NCI-H1105 treated with DMSO at 0.1 percent for 48 hours (cell line): Measurements from ENCODE around the gene PLEKHM3.
"Not testable (repeated sequence)": the region's sequence is repeated elsewhere in the genome, so short reads cannot be mapped to it uniquely, and the experiment has no call there.

ENCODE experiments used
- DNase-seq: peaks from one replicate; lab custom pipeline; 2025; lab: John Stamatoyannopoulos, UW

The PLEKHM3 gene

GRCh38 chr2:207925601-207926000 lies 99.7 kb downstream of the PLEKHM3 start:
- no peak for DNase-seq

GRCh38 chr2:207921606-207922005 lies 103.7 kb downstream of the PLEKHM3 start:
- no peak for DNase-seq

DNA sequence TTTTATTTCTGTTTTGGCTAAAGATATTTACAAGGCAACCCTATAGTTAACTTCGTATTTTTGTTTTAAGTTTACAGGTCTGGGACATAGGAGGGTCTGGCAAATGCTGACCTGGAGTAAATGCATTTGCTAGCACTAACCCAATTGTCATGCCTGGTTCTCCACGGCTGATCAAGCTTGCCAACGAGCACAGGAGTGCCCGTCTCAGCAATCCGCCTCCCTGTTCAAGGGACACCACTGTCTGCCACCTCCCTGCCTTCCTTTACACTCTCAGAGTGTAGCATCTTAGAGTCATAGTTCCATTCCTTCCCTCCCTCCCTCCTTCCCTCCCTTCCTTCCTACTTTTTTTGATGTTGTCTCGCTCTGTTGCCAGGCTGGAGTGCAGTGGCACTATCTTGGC lies 104.6 kb downstream of the PLEKHM3 start:
- DNase-seq = no peak

DNA sequence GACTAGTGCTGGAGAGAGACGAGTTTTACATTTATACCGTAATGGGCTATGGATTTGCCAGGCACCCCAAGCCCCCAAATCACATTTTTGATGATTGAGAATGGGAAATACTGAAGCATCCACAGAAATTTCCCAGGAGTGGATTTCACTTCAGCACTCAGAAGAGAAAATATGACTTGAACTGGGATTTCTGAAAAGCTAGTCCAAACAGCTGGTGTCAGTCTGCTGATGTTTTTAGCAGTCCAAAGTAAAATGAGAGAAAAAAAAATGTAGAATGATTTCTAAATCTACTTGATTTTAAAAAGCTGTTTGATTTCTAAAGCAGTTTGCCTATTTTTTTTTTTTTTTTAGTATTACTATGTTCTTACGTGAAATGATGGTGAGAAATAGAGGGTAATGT lies 105.0 kb downstream of the PLEKHM3 start:
- no peak for DNase-seq

GRCh38 chr2:207919164-207919919 lies 106.0 kb downstream of the PLEKHM3 start:
- DNase-seq = no peak

DNA sequence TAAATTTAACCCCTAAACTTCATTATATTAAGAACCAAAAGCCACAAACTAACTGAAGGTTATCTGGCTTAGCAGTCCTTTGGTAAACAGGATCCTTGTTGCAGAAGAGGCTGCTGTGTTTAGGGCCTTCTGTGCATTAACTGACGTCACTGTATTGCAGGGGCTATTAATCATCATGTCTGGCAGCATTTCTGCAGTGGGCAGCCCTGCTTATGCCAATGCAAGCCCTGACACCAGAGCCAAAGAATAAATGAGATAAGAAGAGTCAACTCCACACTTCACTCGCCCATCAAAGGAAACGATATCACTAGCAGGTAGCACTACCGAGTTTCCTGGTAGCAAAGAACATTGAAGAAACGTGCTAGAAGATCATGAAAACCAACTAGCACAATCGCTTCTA lies 110.6 kb downstream of the PLEKHM3 start:
- DNase-seq = no peak

GRCh38 chr2:207913772-207914358 lies 111.5 kb downstream of the PLEKHM3 start:
- no peak for DNase-seq

DNA sequence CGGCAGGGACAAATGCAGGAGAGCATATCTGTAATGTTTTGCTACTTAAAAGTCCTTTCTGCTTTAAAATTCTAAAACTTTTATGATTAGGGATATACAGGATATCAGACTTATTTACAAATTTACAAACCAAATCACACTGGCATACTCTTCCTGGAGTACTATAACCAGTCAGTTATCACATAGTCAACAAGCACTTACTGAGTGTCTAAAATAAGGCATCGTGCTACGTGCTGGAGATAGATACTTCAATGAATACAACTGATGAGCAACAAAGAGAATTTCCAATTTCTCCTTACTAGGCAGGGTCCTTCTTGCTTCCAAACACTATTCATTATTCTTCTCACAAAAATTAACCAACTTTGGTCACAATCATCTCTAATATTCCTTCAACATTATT lies 113.5 kb downstream of the PLEKHM3 start:
- DNase-seq = no peak

DNA sequence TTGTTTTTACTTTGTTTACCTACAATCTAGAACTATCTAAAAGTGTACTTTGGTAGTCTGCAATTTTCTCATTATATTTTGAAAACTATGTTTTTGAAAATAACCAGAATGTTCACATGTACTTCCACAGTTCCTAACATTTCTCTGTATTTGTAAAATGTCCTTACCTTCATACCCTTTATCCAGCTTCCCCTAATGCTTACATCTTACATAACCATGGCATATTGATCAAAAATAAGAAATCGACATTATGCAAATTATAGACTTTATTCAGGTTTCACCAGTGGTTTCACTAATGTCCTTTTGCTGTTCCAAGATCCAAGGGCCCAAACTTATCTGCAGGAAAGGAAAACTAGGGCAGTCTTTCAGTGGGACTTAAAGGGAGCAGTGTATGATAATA lies 114.1 kb downstream of the PLEKHM3 start:
- DNase-seq = no peak

- DNase-seq = not testable (repeated sequence)
Measured at GRCh38 chr2:207906495-207906894, 118.8 kb downstream of the PLEKHM3 start.

- DNase-seq = no peak
Measured at GRCh38 chr2:207905546-207905945, 119.8 kb downstream of the PLEKHM3 start.

DNA sequence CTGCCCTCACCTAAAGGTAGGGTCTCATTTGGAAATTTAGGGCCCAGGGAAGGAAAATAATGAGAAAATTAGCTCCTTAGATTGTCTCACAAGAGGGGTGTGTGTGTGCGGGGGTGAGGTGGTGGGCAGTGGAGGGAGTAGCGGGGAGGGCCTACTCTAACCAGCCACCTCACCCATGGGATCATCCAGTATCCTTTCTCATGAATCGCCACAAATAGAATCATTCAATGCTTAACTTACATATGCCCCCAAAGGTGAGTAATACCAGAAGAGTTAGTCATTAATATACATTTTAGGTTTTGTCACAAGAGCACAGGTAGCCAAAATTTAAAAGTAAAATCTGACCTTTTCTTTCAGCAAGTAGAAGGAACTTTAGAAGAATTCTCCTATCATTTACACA lies 122.1 kb downstream of the PLEKHM3 start:
- DNase-seq = no peak

- no peak for DNase-seq
Measured at GRCh38 chr2:207902821-207903220, 122.5 kb downstream of the PLEKHM3 start.

- DNase-seq = no peak
Measured at GRCh38 chr2:207901829-207902228, 123.5 kb downstream of the PLEKHM3 start.

DNA sequence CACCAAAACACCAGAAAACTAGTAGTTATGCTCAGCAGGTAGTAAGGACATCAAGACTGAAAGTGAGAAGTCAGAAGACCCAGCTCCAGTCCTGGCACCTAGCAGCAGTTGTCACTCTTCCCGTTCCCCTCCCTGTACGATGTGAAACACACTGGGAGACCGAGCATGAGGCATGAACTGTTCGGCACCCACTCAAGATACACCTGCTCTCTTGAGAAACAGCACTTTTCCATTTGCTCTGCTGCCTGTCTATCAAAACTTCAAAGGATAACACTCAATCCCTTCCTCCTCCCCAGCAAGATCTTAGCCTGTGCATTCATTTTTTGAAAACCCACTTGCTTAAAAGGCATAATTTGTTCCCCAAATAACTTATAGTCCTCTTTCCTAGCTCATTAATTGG lies 123.9 kb downstream of the PLEKHM3 start:
- no peak for DNase-seq

GRCh38 chr2:207898354-207898695 lies 127.0 kb downstream of the PLEKHM3 start:
- DNase-seq = no peak

GRCh38 chr2:207897541-207898353 lies 127.6 kb downstream of the PLEKHM3 start:
- DNase-seq = no peak

GRCh38 chr2:207896525-207897285 lies 128.6 kb downstream of the PLEKHM3 start:
- DNase-seq = no peak

DNA sequence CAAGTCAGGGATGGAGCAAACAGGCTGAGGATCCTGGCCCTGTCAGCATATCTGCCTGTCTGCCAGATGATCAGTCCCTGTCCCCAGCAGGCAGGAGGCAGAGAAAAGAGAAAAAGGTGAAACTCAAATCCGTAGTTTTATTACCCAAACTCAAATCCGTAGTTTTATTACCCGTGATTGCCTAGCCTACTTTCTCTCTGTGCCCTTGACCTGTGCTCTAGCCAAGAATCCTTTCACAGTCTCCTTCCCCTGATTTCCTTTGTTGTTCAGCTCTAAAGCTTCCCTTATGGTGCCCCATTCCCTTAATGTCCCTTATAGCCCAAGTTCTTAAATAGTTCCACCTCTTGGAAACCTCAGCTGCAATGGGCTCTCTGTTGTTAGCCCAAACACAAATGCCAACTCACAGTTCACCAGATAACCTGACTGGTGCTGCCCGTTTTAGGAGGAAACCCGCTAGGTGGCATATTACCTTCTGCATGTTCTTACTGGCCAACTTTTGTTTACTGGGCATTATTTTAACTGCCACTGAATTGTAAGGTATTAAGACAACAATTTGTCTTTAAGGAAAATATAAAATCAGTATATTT lies 130.0 kb downstream of the PLEKHM3 start:
- DNase-seq = no peak

DNA sequence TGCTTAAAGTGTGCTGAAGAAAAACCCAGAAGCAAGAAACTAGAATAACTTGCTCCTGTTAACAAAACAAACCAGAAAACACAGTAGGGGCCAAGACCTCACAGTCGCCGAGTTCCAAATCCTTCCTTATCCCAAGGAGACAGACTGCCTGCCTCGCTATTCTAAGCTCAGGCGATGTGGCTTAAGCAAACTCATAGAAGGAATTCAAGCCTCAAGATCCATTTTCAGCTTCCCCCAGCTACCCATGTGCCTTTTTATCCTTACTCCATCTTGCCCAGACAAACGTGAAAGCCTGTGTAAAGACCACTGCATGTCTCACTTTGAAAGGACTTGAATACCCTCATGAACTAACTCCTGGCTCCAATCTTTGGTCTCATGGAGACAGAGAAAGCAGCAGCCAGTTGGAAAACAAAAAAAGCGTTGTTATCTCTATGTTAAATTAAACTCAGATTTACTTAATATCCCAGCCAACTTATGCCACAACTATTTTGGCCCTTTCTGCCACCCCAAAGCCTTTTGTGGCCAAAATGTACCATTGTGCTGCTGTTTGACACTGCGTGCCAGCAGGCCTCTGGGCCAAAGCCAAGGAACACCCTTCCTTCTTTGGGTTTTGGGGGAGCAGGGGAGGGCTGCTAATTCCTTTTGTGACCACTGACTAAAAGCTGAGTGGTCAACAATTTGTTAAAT lies 132.5 kb downstream of the PLEKHM3 start:
- no peak for DNase-seq

DNA sequence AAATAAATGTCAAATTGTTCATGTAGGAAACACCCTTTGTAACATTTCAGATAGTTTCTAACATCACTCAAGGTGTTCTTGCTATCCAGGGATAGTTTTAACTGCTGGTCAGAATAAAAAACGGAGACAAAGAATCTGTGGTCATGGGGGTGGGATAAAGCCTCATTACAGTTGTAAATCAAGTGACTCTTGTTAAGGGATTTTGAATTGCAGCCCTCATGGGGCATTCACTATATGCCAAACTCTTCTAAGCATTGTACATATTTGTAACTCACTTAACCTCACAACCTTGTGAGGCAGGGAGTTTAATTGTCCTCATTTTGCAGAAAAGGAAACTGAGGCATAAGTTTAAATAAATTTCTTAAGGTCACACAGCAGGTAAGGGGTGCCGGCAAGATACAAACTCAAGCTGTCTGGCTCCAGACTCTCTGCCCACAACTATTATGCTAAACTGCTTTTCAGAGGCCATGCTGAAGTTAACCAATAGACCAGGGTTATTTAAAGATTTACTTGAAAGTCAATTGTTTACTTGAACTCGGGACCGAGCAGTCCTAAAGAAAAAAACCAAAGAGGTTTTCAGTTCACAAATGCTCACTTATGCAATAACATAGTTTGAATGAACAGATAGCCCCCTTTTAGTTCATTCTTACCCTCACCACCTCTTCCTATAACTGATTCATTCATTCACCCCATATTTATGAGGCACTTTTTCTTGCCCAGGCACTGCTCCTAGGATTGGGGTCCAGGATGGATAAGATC lies 134.1 kb downstream of the PLEKHM3 start:
- no peak for DNase-seq
